SK-MEL-5 (cell line): ENCODE measurements around the gene TMEM238L. TPM values are rescaled to one million over a fixed set of nuclear protein-coding genes. Genes with fewer than 3 reads are reported as not detected.

Experiments
- DNase-seq: peaks from one replicate; pipeline ENCODE4 v3.0.0-alpha.2; 2016; ENCODE audit warnings: low read depth, low spot score
- in situ Hi-C: cut with HindIII; loops from 2 replicates; pipeline ENCODE4 v1.10.0; 2016; ENCODE audit warnings: low sequenced_read_pairs, high pct_unique_total_duplicates, low pct_unique_long_range_greater_than_20kb
- small RNA-seq, 2 experiments: library from RNA; depleted of rRNA; stranded (forward); fragments of <200 nt; gene quantifications; one replicate each; pipeline ENCODE3, GENCODE V24; 2014
- total RNA-seq: library from RNA; depleted of rRNA; stranded (reverse); fragments of >200 nt; shearing (Covaris generic); gene quantifications from 2 replicates; pipeline ENCODE4 v1.2.3, GENCODE V29; 2014; rRNA removed

Gene TMEM238L
- total RNA-seq, 1 experiment from 2014 or later, result not detected

DNA sequence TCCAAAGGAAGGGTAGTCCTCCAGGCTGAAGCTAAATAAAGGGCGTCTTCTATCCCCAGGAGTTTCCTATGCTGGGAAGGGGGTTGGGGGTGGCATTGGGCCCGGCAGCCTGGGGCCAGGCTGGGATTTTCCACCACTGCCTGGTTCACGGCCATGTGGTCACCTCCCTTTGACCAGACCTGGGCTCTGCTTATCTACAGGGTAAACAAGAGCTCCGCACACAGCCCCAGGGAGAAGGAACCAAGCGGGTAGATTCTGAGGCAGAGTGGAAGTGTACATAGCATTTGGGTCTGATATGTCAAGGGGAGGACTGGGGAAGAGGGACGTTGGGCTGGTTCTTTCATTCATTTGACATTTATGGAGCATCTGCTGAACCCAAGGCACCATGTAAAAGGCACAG is 46.8 kb downstream of the TMEM238L start:
- no peak for DNase-seq
- in situ Hi-C loops, result no loop called here

DNA sequence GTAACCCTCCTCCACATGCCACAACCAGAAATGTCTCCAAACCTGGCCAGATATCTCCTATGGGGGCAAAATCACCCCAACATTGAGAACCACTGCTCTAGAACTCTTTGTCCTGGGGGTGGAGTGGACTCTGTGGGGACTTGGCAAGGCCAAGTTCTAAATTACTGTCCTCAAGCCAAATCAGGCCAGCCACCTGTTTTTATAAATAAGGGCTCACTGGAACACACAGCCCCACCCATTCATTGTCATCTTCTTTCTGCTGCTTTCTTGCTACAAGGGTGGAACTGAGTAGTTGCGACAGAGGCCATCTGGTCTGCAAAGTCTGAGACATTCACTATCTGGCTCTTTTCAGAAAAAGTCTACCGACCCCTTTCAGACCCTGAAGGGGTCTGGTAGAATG is 47.3 kb downstream of the TMEM238L start:
- in situ Hi-C loops, result no loop called here
- DNase-seq, result no peak

DNA sequence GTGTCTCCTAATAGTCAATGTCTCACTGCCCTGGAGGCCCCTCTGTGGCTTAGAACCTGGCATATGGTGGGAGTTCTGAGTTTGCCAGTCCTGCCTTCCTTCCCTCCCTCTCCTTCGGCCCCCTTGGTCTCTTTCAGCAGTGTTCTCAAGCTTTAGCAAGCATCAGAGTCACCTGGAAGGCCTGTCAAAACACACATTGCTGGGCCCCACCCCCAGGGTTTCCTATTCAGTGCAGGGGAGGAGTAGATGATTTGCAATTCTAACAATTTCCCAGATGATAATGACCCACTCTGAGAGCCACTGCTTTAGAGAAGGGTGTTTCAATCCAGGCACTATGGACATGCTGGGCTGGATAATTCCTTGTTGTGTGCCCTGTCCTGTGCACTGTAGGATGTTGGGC is 47.7 kb downstream of the TMEM238L start:
- in situ Hi-C loops, result no loop called here

GRCh38 chr17:10755592-10756127 is 48.2 kb downstream of the TMEM238L start:
- in situ Hi-C loops, result no loop called here
- no peak for DNase-seq

More for the DNA sequence above, 47.7 kb downstream of the TMEM238L start:
- no peak for DNase-seq

GRCh38 chr17:10754861-10755591 is 48.9 kb downstream of the TMEM238L start:
- in situ Hi-C loops, result no loop called here
- peak; percentile 22 for DNase-seq

- in situ Hi-C loops, result no loop called here
- DNase-seq, result peak; percentile 75
Measured at GRCh38 chr17:10754109-10754508, 49.8 kb downstream of the TMEM238L start.

GRCh38 chr17:10752696-10753095 is 51.2 kb downstream of the TMEM238L start:
- DNase-seq, result no peak
- in situ Hi-C loops, result no loop called here

- in situ Hi-C loops, result no loop called here
- DNase-seq, result no peak
Measured at GRCh38 chr17:10751563-10751962, 52.3 kb downstream of the TMEM238L start.

- in situ Hi-C loops, result no loop called here
- DNase-seq, result no peak
Measured at GRCh38 chr17:10750210-10750609, 53.7 kb downstream of the TMEM238L start.

DNA sequence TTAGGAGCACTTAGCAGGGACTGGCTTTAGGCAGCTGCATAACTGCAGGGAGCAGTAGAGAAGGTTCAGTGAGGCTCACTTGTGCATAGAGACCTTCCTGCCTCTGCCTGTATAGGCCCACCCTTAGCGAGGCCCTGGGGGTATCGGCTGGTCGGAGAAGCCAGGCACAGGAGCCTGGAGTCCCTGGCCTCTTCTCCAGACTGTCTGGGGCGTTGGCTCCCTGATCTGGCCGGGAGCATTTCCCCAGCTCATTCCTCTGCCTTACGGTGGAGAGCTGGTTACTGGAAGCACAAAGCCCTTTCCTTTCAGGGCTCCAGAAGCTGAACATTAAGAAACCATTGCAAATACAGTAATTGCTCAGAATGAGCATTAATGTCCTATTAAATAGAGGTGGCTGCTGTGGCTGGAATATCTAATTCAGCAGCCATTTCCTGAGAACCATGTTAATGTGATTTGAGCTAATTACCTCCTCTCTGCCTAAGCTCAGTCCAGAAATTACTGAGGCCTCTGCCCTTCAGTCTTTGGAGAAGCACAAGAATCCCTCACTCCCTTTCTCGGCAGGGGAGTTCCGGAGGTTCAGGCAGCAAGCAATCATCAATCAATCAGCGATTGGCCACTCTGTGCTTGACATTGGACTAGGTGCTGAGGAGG is 55.2 kb downstream of the TMEM238L start:
- no peak for DNase-seq
- in situ Hi-C loops, result no loop called here

- DNase-seq, result no peak
- in situ Hi-C loops, result no loop called here
Measured at GRCh38 chr17:10745231-10745630, 58.7 kb downstream of the TMEM238L start.

Small RNA genes within 50 kb of the gene (small RNA-seq; reads per million reads assigned to genes)
- gene AC015908.2, result 0 to 0.02 reads per million in 2 experiments
- gene TMEM238L, result 0 reads per million in 2 experiments

Other genes with a start within 250 kb of the TMEM238L start
- gene MYH3, start 146.8 kb downstream of the TMEM238L start, total RNA-seq, result 0.71 and 1.3 TPM in 2 replicates
- gene SCO1, start 106.6 kb downstream of the TMEM238L start, total RNA-seq, result 59.4 and 62.4 TPM in 2 replicates
- 13.4 and 15.1 TPM in 2 replicates for gene ADPRM, start 106.5 kb downstream of the TMEM238L start, total RNA-seq
- 10.2 and 12.6 TPM in 2 replicates for gene TMEM220, start 74.1 kb downstream of the TMEM238L start, total RNA-seq
- gene PIRT, start 34.0 kb upstream of the TMEM238L start, total RNA-seq, result not detected in 2 replicates